ENCODE measurements around the gene SPATA3.

GRCh38 chr2:230991598-230991997, 4.3 kb upstream of the SPATA3 start:
- no peak for TF ChIP-seq TAF1 (IDR thresholded peaks at IDR 0.05; ENCODE audit: low read depth)
- TF ChIP-seq REST (IDR thresholded peaks at IDR 0.05; ENCODE audit: low read depth) = no peak
- TF ChIP-seq MAX (IDR thresholded peaks at IDR 0.05) = no peak
- TF ChIP-seq EGR1 (IDR thresholded peaks at IDR 0.05) = no peak
- no peak for TF ChIP-seq RAD21 (IDR thresholded peaks at IDR 0.05; ENCODE audit: low read depth)
- TF ChIP-seq TCF12 (IDR thresholded peaks at IDR 0.05; ENCODE audit: low read depth) = no peak
- no peak for TF ChIP-seq YY1 (IDR thresholded peaks at IDR 0.05; ENCODE audit: low read depth)
- TF ChIP-seq ZBTB7A (IDR thresholded peaks at IDR 0.05; ENCODE audit: low read depth) = no peak
- no peak for TF ChIP-seq CEBPB (IDR thresholded peaks at IDR 0.05)
- no peak for TF ChIP-seq FOXM1 (IDR thresholded peaks at IDR 0.05; ENCODE audit: borderline replicate concordance, low read depth)
- no peak for TF ChIP-seq EP300 (IDR thresholded peaks at IDR 0.05; ENCODE audit: borderline replicate concordance)
- TF ChIP-seq USF1 (IDR thresholded peaks at IDR 0.05) = no peak
